Fibroblast of upper back skin (primary cell): Measurements from ENCODE around the gene KANSL1.
"Not testable (repeated sequence)": the region's sequence is repeated elsewhere in the genome, so short reads cannot be mapped to it uniquely, and the experiment has no call there.

Experiments
- DNase-seq: peaks from one replicate; pipeline ENCODE4 v3.0.0-alpha.2; 2013

The KANSL1 gene

GRCh38 chr17:46191322-46192188 lies 1.7 kb downstream of the KANSL1 start:
- DNase-seq, result peak; percentile 31

- DNase-seq, result peak; percentile 64
Observed at GRCh38 chr17:46190763-46191162, 2.5 kb downstream of the KANSL1 start.

GRCh38 chr17:46186827-46187235 lies 6.4 kb downstream of the KANSL1 start:
- DNase-seq, result not testable (repeated sequence)

GRCh38 chr17:46184696-46185095 lies 8.5 kb downstream of the KANSL1 start:
- no peak for DNase-seq

GRCh38 chr17:46183383-46183782 lies 9.8 kb downstream of the KANSL1 start:
- DNase-seq, result not testable (repeated sequence)

- no peak for DNase-seq
Observed at GRCh38 chr17:46182961-46183360, 10.3 kb downstream of the KANSL1 start.

- no peak for DNase-seq
Observed at GRCh38 chr17:46181940-46182339, 11.3 kb downstream of the KANSL1 start.

- DNase-seq, result not testable (repeated sequence)
Observed at GRCh38 chr17:46181316-46181715, 11.9 kb downstream of the KANSL1 start.

GRCh38 chr17:46180892-46181274 lies 12.3 kb downstream of the KANSL1 start:
- DNase-seq, result peak; percentile 62

GRCh38 chr17:46180185-46180891 lies 12.9 kb downstream of the KANSL1 start:
- DNase-seq, result not testable (repeated sequence)

- no peak for DNase-seq
Observed at GRCh38 chr17:46179375-46179999, 13.7 kb downstream of the KANSL1 start.

- DNase-seq, result peak; percentile 62
Observed at GRCh38 chr17:46178550-46179214, 14.5 kb downstream of the KANSL1 start.

- DNase-seq, result no peak
Observed at GRCh38 chr17:46176975-46177374, 16.3 kb downstream of the KANSL1 start.

- DNase-seq, result peak; percentile 50
Observed at GRCh38 chr17:46175891-46176290, 17.3 kb downstream of the KANSL1 start.

- no peak for DNase-seq
Observed at GRCh38 chr17:46173153-46173552, 20.1 kb downstream of the KANSL1 start.

GRCh38 chr17:46171939-46172338 lies 21.3 kb downstream of the KANSL1 start:
- DNase-seq, result no peak

- DNase-seq, result no peak
Observed at GRCh38 chr17:46170639-46171429, 22.4 kb downstream of the KANSL1 start.

GRCh38 chr17:46169913-46170638 lies 23.2 kb downstream of the KANSL1 start:
- DNase-seq, result no peak

- peak; percentile 63 for DNase-seq
Observed at GRCh38 chr17:46167826-46168569, 25.2 kb downstream of the KANSL1 start.

GRCh38 chr17:46167267-46167666 lies 26.0 kb downstream of the KANSL1 start:
- DNase-seq, result no peak
